ENCODE results near the gene NUDT14. TPM values are rescaled to one million over a fixed set of nuclear protein-coding genes. Genes with fewer than 3 reads are reported as not detected.

NUDT14 gene
- total and polyA plus RNA-seq, 2 of the 4 experiments (the other 2 are of a cell fraction): 5.6 to 9.3 TPM

GRCh38 chr14:105204931-105205672, 24.0 kb upstream of the NUDT14 start:
- Histone ChIP-seq H3K4me3 (ENCODE audit: insufficient read depth, low read depth, low read length) (no peak overlapping the region), H2AFZ (replicated peaks; ENCODE audit: low read length, poor library complexity) (no peak overlapping the region), H4K91ac (ENCODE audit: insufficient read depth, low read depth, low read length) (no peak overlapping the region), H2AK5ac (ENCODE audit: low read depth, low read length) (no peak overlapping the region), H3K27ac (ENCODE audit: insufficient read depth, low read length) (no peak overlapping the region), H2BK15ac (ENCODE audit: low read depth, low read length) (no peak overlapping the region), H3K9me3 (ENCODE audit: control insufficient read depth, insufficient read depth, low read length) (no peaks in the 10 kb centered on the region), H4K20me1 (ENCODE audit: insufficient read depth, low read length) (peaks cover 9% of the 10 kb centered on the region), H2BK20ac (ENCODE audit: low read depth, low read length) (no peak overlapping the region), H3K14ac (replicated peaks; ENCODE audit: low read depth, low read length) (no peak overlapping the region), H3K18ac (ENCODE audit: low read depth, low read length) (no peak overlapping the region), H2AK9ac (replicated peaks; ENCODE audit: low read depth, low read length, poor library complexity) (no peak overlapping the region), H3K4ac (ENCODE audit: low read depth, low read length) (no peak overlapping the region), H2BK5ac (ENCODE audit: low read depth, low read length, poor library complexity, severe bottlenecking) (no peak overlapping the region), H3K56ac (ENCODE audit: extremely low read depth, insufficient read depth, low read length) (no peak overlapping the region), H3K9me1 (ENCODE audit: insufficient read depth, low read length) (no peaks in the 10 kb centered on the region), H3K79me1 (ENCODE audit: low read depth in 1 of 2, low read length in 2 of 2) (no peaks in the 10 kb centered on the region), H2BK120ac (ENCODE audit: low read depth, low read length) (no peak overlapping the region), H4K5ac (ENCODE audit: low read depth, low read length) (no peak overlapping the region), H3K27me3 (ENCODE audit: control insufficient read depth, insufficient read depth, low read length) (peaks cover 3% of the 10 kb centered on the region), H3K23ac (ENCODE audit: low read depth, low read length) (no peak overlapping the region), H3K4me2 (ENCODE audit: low read depth, low read length) (no peak overlapping the region), H4K8ac (ENCODE audit: low read depth in 2 of 2, low read length in 2 of 2) (no peak overlapping the region), H3K4me1 (ENCODE audit: control insufficient read depth, insufficient read depth, low read length) (peaks cover 1% of the 10 kb centered on the region; the same call in 1 of the 2 replicates), H3K9ac (ENCODE audit: low read depth, low read length) (no peak overlapping the region), H3K36me3 (ENCODE audit: control insufficient read depth, insufficient read depth, low read length) (peaks cover 3% of the 10 kb centered on the region; the same call in 1 of the 2 replicates)
- 74% methylated on average over 5 of the region's 21 CpGs; no CpG with 5 or more reads in 1 of the 2 experiments for WGBS, 2 experiments (ENCODE audit: extremely low coverage in 2 of 2, insufficient read length in 1 of 2)
- in situ Hi-C loops (cut with MboI; ENCODE audit: low sequenced_read_pairs): loop anchor here (5.0 kb wide), 1 partner anchor 77 kb away; no protein-coding TSS in a partner anchor
- no TSS peak for BruUV-seq (replicated peaks)
- ChIA-PET POLR2A (ENCODE audit: unreplicated experiment) (no interaction called here), CTCF (no interaction called here)
- ATAC-seq (ENCODE audit: low read depth): no peak; the same call in 1 of the 2 replicates
- dilution Hi-C loops (cut with HindIII; ENCODE audit: low sequenced_read_pairs, unreplicated experiment): no loop called here
- intact Hi-C loops (cut with micrococcal nuclease): no loop called here
- TF ChIP-seq, protein P1, sequence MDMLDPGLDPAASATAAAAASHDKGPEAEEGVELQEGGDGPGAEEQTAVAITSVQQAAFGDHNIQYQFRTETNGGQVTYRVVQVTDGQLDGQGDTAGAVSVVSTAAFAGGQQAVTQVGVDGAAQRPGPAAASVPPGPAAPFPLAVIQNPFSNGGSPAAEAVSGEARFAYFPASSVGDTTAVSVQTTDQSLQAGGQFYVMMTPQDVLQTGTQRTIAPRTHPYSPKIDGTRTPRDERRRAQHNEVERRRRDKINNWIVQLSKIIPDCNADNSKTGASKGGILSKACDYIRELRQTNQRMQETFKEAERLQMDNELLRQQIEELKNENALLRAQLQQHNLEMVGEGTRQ (IDR thresholded peaks at IDR 0.05; ENCODE audit: low read depth, low read length): no peak
- no peak for TF ChIP-seq CTCF (conservative IDR thresholded peaks at IDR 0.05; ENCODE audit: low read depth, low read length)
- TF ChIP-seq RFX5 (IDR thresholded peaks at IDR 0.05; ENCODE audit: low read depth, low read length): no peak
- no peak for TF ChIP-seq CEBPB (IDR thresholded peaks at IDR 0.05; ENCODE audit: low read depth, low read length)
- TF ChIP-seq MAFK (IDR thresholded peaks at IDR 0.05; ENCODE audit: low read depth, low read length): no peak
- no peak for TF ChIP-seq CHD1 (IDR thresholded peaks at IDR 0.05; ENCODE audit: low read depth, low read length)
- TF ChIP-seq RAD21 (IDR thresholded peaks at IDR 0.05; ENCODE audit: low read length): no peak
- no peak for TF ChIP-seq SMC3 (IDR thresholded peaks at IDR 0.05; ENCODE audit: low read depth, low read length)
- TF ChIP-seq MXI1 (IDR thresholded peaks at IDR 0.05; ENCODE audit: borderline replicate concordance, low read depth, low read length): no peak
- TF ChIP-seq RCOR1 (IDR thresholded peaks at IDR 0.05; ENCODE audit: insufficient replicate concordance, low read length): no peak
- TF ChIP-seq ELK1 (IDR thresholded peaks at IDR 0.05; ENCODE audit: borderline replicate concordance, low read depth, low read length): no peak
- TF ChIP-seq MAZ (IDR thresholded peaks at IDR 0.05; ENCODE audit: borderline replicate concordance, low read depth, low read length): no peak
- DNase-seq: no peak
